ENCODE results near the gene CATSPERD.

- no peak for TF ChIP-seq POLR2AphosphoS5 (IDR thresholded peaks at IDR 0.05; ENCODE audit: low read depth, low read length)
- no peak for TF ChIP-seq REST (IDR thresholded peaks at IDR 0.05; ENCODE audit: insufficient read depth in 1 of 2, low read depth in 2 of 2, low read length in 2 of 2)
- TF ChIP-seq SIN3A (IDR thresholded peaks at IDR 0.05; ENCODE audit: borderline replicate concordance, insufficient read depth, low read length): no peak
- TF ChIP-seq FOXP2 (optimal IDR thresholded peaks at IDR 0.05; ENCODE audit: borderline replicate concordance, extremely low read depth, extremely low read length, insufficient read depth): no peak
Measured at GRCh38 chr19:5677580-5677979, 42.9 kb upstream of the CATSPERD start.
